AG09309 (cell line): ENCODE results near the gene GLT6D1.
A peak's percentile ranks its signal among the peaks of the same experiment; 100 is the strongest.

ENCODE experiments used
- DNase-seq: peaks from one replicate; pipeline ENCODE4 v3.0.0-alpha.2; 2010; ENCODE audit warnings: low read depth
- H3K4me3 ChIP-seq: 2 replicates; pipeline ENCODE4 v1.5.1; 2011; ENCODE audit warnings: mild to moderate bottlenecking, low read depth, low read length, moderate library complexity; ENCODE audit not compliant: control insufficient read depth
- CTCF ChIP-seq: IDR thresholded peaks from 2 replicates; pipeline ENCODE4 v1.5.1; 2011; ENCODE audit warnings: mild to moderate bottlenecking, low read depth, low read length, inconsistent platforms; ENCODE audit not compliant: insufficient read depth, control insufficient read depth; ENCODE audit errors: missing control alignments

Gene GLT6D1

GRCh38 chr9:135602789-135603481 is 36.4 kb downstream of the GLT6D1 start:
- DNase-seq: no peak
- no peak overlapping the region for H3K4me3 ChIP-seq
- TF ChIP-seq CTCF: peak; percentile 76

DNA sequence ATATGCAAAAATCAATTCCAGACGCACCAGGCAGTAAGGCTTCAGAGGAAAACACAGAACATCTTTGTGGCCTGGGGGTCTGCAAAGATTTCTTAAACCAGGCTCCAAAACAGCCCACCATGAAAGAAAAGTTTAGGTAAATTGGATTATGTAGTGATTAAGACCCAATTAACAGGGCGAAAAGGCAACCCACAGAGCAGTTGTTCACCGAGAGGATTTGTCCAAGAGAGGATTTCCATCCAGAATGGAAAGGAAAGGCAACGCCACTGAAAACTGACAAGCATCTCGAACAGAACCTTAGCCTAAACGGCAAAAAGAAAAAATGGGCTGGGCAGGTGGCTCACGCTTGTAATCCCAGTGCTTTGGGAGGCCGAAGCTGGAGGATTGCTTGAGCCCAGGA is 37.4 kb downstream of the GLT6D1 start:
- no peak overlapping the region for H3K4me3 ChIP-seq
- no peak for DNase-seq
- TF ChIP-seq CTCF: no peak

GRCh38 chr9:135600296-135600817 is 39.0 kb downstream of the GLT6D1 start:
- TF ChIP-seq CTCF: no peak
- H3K4me3 ChIP-seq: no peak overlapping the region
- DNase-seq: no peak

DNA sequence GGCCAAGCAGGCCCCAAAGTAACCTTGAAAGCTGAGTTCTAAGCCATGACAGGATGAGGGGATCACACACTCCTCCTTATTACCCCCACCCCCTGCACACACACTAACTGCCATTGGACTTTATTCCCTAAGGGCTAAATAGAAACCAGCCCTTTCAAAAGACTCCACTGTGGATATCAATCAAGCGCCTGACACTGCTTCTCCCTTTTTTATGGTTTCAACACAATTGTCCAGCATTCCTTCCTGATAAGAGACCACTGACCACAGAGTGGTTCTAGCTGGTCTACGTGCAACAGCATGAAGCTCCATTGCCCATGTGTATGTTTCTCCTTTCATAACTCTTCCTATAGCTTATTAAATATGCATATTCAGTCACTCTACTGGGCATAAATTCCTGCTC is 43.1 kb downstream of the GLT6D1 start:
- no peak overlapping the region for H3K4me3 ChIP-seq
- no peak for TF ChIP-seq CTCF
- no peak for DNase-seq

DNA sequence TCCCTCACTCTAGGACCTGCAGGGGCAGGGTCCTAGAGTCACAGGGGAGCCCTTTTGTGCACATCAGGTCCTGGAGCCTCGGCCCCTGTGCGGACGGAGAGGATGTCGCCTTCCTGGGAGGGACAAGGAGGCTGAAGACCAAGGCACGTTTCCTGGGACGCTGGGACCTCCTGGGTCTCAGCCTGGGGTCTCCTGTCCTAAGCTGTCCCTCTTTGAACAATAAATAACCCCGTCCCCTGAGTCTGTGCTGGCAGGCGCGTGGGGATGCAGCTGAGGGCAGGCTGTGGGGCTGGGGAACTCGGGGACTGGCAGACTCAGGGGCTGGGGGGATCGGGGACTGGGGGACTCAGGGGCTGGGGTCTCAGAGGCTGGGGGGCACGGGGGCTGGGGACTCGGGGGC is 46.7 kb downstream of the GLT6D1 start:
- no peak overlapping the region for H3K4me3 ChIP-seq
- no peak for TF ChIP-seq CTCF
- no peak for DNase-seq

DNA sequence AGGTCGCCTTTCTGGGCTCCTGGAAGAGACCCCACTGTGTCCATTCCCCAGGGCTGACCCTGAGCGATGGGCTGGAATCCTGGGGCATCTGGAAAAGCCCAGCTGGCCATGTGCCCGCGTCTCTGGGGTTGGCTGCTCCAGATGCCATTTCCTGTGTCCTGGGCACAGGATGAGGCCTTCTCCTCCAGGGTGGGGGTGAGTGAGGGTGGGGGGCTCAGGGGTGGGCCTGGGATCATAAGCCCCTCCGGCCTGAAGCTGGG is 47.1 kb downstream of the GLT6D1 start:
- TF ChIP-seq CTCF: no peak
- no peak for DNase-seq
- H3K4me3 ChIP-seq: no peak overlapping the region
